NCI-H526 (cell line): ENCODE results near the gene KRTAP2-4.
A peak's percentile ranks its signal among the peaks of the same experiment; 100 is the strongest.
"Not testable (repeated sequence)": the region's sequence is repeated elsewhere in the genome, so short reads cannot be mapped to it uniquely, and the experiment has no call there.

ENCODE experiments used
- DNase-seq, 2 experiments: peaks; one replicate each; lab custom pipeline; 2025; lab: John Stamatoyannopoulos, UW

KRTAP2-4 gene

GRCh38 chr17:41071606-41072360, 6.1 kb upstream of the KRTAP2-4 start:
- DNase-seq = no peak

DNA sequence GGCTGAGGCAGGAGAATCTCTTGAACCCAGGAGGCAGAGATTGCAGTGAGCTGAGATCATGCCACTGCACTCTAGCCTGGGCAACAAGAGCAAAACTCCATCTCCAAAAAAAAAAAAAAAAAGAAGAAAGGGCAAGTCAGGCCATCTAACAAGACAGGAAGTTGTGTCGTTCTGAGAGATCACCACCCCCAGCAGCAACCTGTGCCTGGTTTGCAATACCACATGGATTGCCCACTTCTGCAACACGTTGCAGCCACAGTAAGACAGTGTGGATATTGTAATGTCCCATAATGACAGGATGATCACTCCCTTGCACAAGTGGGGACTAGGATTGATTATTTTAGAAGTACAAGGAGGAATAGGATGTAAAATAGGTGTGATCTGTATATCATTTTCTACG, 3.4 kb upstream of the KRTAP2-4 start:
- DNase-seq = no peak

- no peak for DNase-seq
Measured at GRCh38 chr17:41067281-41067680, 1.6 kb upstream of the KRTAP2-4 start.

- DNase-seq = not testable (repeated sequence)
Measured at GRCh38 chr17:41065016-41065689, 526 bp downstream of the KRTAP2-4 start.

GRCh38 chr17:41064301-41064700, 1.4 kb downstream of the KRTAP2-4 start:
- DNase-seq = no peak

DNA sequence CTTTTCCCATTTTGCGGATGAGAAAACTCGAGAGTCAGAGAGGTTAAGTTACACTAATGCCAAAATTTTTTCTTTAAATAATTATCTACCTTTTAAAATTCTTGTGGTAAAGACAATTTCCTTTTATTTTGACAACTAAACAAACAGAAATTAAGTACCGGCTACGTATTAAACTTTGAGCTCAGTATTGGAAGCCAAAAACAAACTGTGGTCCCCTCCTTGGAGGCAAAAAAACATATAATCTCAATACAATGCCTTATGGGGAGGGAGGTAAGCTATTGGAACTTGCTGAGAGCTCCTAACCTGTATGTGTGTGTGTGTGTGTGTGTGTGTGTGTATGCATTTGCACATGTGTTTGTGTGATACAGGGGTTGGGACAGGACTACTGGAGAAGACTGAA, 2.2 kb downstream of the KRTAP2-4 start:
- DNase-seq = no peak

GRCh38 chr17:41061964-41062363, 3.7 kb downstream of the KRTAP2-4 start:
- no peak for DNase-seq

GRCh38 chr17:41060052-41060604, 5.6 kb downstream of the KRTAP2-4 start, which contains the start of gene KRTAP2-3:
KRTAP2-3 (minus strand) TSS chr17:41060114; CDS start chr17:41060050, 64 bp downstream.
- no peak for DNase-seq

GRCh38 chr17:41059276-41060051, 6.2 kb downstream of the KRTAP2-4 start:
- DNase-seq = not testable (repeated sequence)

- no peak for DNase-seq
Measured at GRCh38 chr17:41058741-41059140, 6.9 kb downstream of the KRTAP2-4 start.

DNA sequence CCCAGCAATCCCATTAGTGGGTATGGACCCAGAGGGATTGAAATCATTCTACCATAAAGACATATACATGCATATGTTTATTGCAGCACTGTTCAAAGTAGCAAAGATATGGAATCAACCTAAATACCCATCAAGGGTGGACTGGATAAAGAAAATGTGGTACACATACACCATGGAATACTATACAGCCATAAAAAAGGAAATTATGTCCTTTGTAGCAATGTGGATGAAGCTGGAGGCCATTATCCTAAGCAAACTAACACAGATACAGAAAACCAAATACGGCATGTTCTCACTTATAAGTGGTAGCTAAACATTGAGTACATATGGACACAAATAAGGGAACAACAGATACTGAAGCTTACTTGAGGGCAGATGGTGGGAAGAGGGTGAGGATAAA, 8.1 kb downstream of the KRTAP2-4 start:
- DNase-seq = no peak

- not testable (repeated sequence) for DNase-seq
Measured at GRCh38 chr17:41055130-41055529, 10.5 kb downstream of the KRTAP2-4 start, which contains the start of gene KRTAP2-2. KRTAP2-2 (minus strand) TSS chr17:41055230; CDS start chr17:41055211, 19 bp downstream.

DNA sequence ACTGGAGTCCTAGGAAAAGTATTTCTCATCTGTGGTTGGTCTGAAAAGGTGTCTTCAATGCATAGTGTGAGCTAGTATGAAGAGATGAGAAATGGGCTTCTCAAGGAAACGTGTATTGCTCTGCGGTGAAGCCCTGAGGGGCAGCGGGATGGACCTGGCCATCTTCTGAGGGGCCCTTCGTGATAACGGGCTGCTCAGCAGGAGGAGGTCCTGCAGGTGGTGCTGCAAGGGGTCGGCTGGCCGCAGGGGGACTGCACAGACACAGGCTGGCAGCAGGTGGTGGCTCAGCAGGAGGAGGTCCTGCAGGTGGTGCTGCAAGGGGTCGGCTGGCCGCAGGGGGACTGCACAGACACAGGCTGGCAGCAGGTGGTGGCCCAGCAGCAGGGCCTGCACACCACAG, 11.1 kb downstream of the KRTAP2-4 start:
- not testable (repeated sequence) for DNase-seq

DNA sequence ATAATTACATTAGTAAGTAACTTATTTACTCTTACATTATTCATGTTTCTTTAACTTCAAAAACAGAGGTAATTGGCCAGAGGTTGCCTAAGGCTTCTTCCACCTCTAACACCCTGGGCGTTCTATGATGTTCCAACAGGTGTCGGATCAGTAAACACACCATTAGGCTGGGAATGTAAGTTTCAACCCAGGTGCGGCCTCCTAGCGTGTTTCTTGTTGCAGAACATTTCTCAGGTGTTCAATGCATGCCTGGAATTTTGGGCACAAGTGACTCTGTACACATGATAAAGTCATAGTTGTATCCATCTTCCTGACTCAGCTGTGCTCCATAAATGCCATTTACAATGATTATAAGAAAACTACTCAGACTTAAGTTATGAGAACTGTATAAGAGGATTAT, 11.7 kb downstream of the KRTAP2-4 start:
- DNase-seq = no peak

- DNase-seq = peak in 1 of 2 experiments; percentile 30
Measured at GRCh38 chr17:41052566-41052965, 13.1 kb downstream of the KRTAP2-4 start.

DNA sequence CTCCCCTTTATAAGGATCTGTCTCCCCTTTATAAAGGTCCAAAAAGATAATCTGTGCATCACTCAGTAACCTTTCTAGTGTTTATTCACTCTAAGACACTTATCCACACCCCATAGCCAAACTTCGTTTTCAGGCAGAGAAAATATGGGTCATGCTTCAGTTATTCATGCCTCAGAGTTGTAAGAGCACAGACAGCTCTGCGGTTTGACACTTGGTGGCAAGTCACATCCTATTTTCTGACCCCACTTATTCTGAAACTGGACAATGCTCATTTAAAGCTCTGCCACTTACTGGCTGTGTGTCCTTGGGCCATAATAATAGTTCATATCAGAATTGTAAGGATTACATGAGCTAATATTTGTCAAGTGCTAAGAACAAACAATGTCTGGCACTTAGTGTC, 16.6 kb downstream of the KRTAP2-4 start:
- DNase-seq = no peak

- no peak for DNase-seq
Measured at GRCh38 chr17:41048441-41048840, 17.2 kb downstream of the KRTAP2-4 start.

GRCh38 chr17:41046735-41047465, 18.8 kb downstream of the KRTAP2-4 start, which contains the start of gene KRTAP2-1:
KRTAP2-1 (minus strand) TSS chr17:41047316; CDS start chr17:41047267, 49 bp downstream.
- DNase-seq = not testable (repeated sequence)

GRCh38 chr17:41042953-41043352, 22.7 kb downstream of the KRTAP2-4 start:
- DNase-seq = no peak

DNA sequence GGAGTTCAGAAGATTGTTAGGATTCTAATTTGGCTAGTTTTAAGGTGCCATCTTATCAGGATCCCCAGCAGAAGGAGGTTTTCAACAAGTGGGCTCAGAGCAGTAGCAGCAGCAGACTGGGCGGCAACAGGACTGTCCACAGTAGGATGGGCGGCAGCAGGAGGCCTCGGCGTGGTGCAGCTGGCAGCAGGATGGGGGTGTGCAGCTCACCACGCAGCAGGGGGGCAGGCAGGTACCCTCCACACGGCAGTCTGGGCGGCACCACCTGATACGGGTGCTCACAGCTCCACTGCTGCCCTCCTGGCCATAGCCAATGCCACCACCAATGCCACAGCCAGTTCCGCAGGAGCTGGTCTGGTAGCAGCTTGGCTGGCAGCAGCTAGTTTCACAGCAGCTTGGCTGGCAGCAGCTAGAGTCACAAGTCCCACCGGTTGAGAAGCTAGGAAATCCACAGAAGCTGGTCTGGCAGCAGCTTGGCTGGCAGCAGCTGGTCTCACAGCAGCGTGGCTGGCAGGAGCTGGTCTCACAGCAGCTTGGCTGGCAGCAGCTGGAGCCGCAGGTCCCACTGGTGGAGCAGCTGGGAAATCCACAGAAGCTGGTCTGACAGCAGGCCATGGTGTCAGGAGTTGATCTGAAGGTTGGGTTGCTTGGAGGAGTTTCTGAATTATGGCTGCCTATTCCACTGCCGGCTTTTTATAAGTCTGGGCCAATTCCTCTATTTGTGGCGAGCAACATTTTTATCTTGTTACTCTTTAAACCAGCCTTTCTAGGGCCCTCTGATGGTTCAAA, 24.7 kb downstream of the KRTAP2-4 start, which contains the start of gene KRTAP1-1:
KRTAP1-1 (minus strand) TSS at position 668 of the 789 bp plus-strand sequence; CDS start at position 615, 53 bp downstream.
- DNase-seq = peak in 1 of 2 experiments; percentile 13
